GM18498 (cell line): Measurements from ENCODE around the gene RGMB.

Experiments
- ATAC-seq: cut with Tn5 transposase; IDR thresholded peaks from one replicate; pipeline ENCODE4 v1.9.1; 2021; ENCODE audit warnings: mild to moderate bottlenecking, moderate library complexity; ENCODE audit not compliant: unreplicated experiment

RGMB gene

GRCh38 chr5:98816582-98817222 lies 43.2 kb downstream of the RGMB start:
- ATAC-seq = no peak

- ATAC-seq = no peak
Measured at GRCh38 chr5:98825582-98826375, 52.3 kb downstream of the RGMB start.

- ATAC-seq = peak; percentile 69
Measured at GRCh38 chr5:98827161-98827560, 53.7 kb downstream of the RGMB start.

GRCh38 chr5:98827588-98828284 lies 54.3 kb downstream of the RGMB start:
- no peak for ATAC-seq

GRCh38 chr5:98836175-98836574 lies 62.7 kb downstream of the RGMB start:
- ATAC-seq = no peak

GRCh38 chr5:98839469-98840383 lies 66.3 kb downstream of the RGMB start:
- ATAC-seq = peak; percentile 60

GRCh38 chr5:98840946-98841345 lies 67.5 kb downstream of the RGMB start:
- no peak for ATAC-seq

- ATAC-seq = no peak
Measured at GRCh38 chr5:98843481-98843880, 70.0 kb downstream of the RGMB start.

GRCh38 chr5:98844865-98845264 lies 71.4 kb downstream of the RGMB start:
- no peak for ATAC-seq

GRCh38 chr5:98845878-98846277 lies 72.4 kb downstream of the RGMB start:
- no peak for ATAC-seq
